K562 (cell line): Measurements from ENCODE around the gene PRKAR1B. TPM values are rescaled to one million over a fixed set of nuclear protein-coding genes. Genes with fewer than 3 reads are reported as not detected.
A peak's percentile ranks its signal among the peaks of the same experiment; 100 is the strongest.

ENCODE experiments used
- ARID3B ChIP-seq: fragments of 250-450 bp; sonication (Bioruptor Pico); IDR thresholded peaks from 2 replicates; pipeline ENCODE4 v1.4.0; 2020; ENCODE audit warnings: borderline replicate concordance
- BRCA1 ChIP-seq, 2 experiments: fragments of 450-650 bp in 1 of 2; sonication (generic) in 1 of 2; formaldehyde crosslinking in 1 of 2; IDR thresholded peaks; 2 replicates each; pipeline versions ENCODE4 v1.5.0 to v1.6.1; 2017 to 2020; ENCODE audit warnings: mild to moderate bottlenecking in 1 of 2, missing genetic modification reagents in 1 of 2
- BRD9 ChIP-seq: fragments of 450-650 bp; IDR thresholded peaks from 2 replicates; pipeline ENCODE4 v1.6.1; 2018; ENCODE audit warnings: low read depth; ENCODE audit not compliant: partially characterized antibody
- BRF1 ChIP-seq: IDR thresholded peaks from 3 replicates; pipeline ENCODE4 v1.6.1; 2011; ENCODE audit warnings: borderline replicate concordance, mild to moderate bottlenecking; ENCODE audit not compliant: insufficient read length; ENCODE audit errors: extremely low read depth
- CHD1 ChIP-seq: fragments of 200-600 bp; sonication (generic); IDR thresholded peaks from one replicate; pipeline ENCODE4 v1.6.1; 2012; ENCODE audit warnings: mild to moderate bottlenecking, moderate library complexity, low read length, inconsistent platforms
- EGR1 ChIP-seq: fragments of 450-650 bp; conservative IDR thresholded peaks from 2 replicates; pipeline ENCODE4 v1.6.1; 2017; ENCODE audit warnings: mild to moderate bottlenecking
- LARP7 ChIP-seq: fragments of 450-650 bp; IDR thresholded peaks from 2 replicates; pipeline ENCODE4 v1.6.1; 2016
- MTF1 ChIP-seq: fragments of 250-450 bp; sonication (Bioruptor Pico); IDR thresholded peaks from 2 replicates; pipeline ENCODE4 v1.9.0; 2021; ENCODE audit warnings: moderate library complexity, mild to moderate bottlenecking, inconsistent platforms, borderline replicate concordance
- POLR2A ChIP-seq: fragments of 450-650 bp; conservative IDR thresholded peaks from 2 replicates; pipeline ENCODE4 v1.6.1; 2016
- POLR2G ChIP-seq: fragments of 200-400 bp; formaldehyde crosslinking; IDR thresholded peaks from 2 replicates; pipeline ENCODE4 v1.6.1; 2017; ENCODE audit warnings: low read depth, mild to moderate bottlenecking, antibody characterized with exemption, low read length, moderate library complexity
- SMAD3 ChIP-seq: fragments of 450-650 bp; formaldehyde crosslinking; conservative IDR thresholded peaks from 2 replicates; pipeline ENCODE4 v1.4.0; 2020; ENCODE audit warnings: mild to moderate bottlenecking
- SMARCA5 ChIP-seq: fragments of 450-650 bp; IDR thresholded peaks from 2 replicates; pipeline ENCODE4 v1.6.1; 2016
- SRSF7 ChIP-seq: fragments of 200-400 bp; formaldehyde crosslinking; optimal IDR thresholded peaks from 2 replicates; pipeline ENCODE3; 2017; ENCODE audit warnings: mild to moderate bottlenecking, low read depth, low read length
- TARDBP ChIP-seq: fragments of 450-650 bp; IDR thresholded peaks from 2 replicates; pipeline ENCODE4 v1.6.1; 2016
- TEAD2 ChIP-seq: fragments of 450-650 bp; IDR thresholded peaks from 2 replicates; pipeline ENCODE4 v1.6.1; 2016; ENCODE audit warnings: missing genetic modification characterization, control low read depth, missing compliant biosample characterization
- ZNF12 ChIP-seq: sonication (generic); formaldehyde crosslinking; IDR thresholded peaks from 2 replicates; pipeline ENCODE4 v1.4.0; 2020; ENCODE audit warnings: mild to moderate bottlenecking, missing genetic modification reagents
- ZNF717 ChIP-seq: fragments of 250-450 bp; sonication (Bioruptor Pico); IDR thresholded peaks from 2 replicates; pipeline ENCODE4 v1.5.0; 2021
- polyA plus RNA-seq, 8 experiments: library from polyadenylated mRNA; depleted of rRNA in 4 of 8; stranded (reverse) in 5 of 8; unstranded in 3 of 8; fragments of >200 nt; fragmentation: Nextera tagmentation in 2 of 8; fragmentation: Illumina TruSeq in 1 of 8; extraction: Ambion mirVana in 2 of 8; extraction: Trizol in 1 of 8; gene quantifications; 2 replicates each; pipeline versions ENCODE4 v1.2.1 to v1.2.3, GENCODE V29; 2011 to 2014; ENCODE audit warnings: inconsistent platforms in 1 of 8, missing spikeins in 1 of 8
- total RNA-seq, 7 experiments: library from RNA; depleted of rRNA in 6 of 7; stranded (reverse); fragments of >200 nt in 6 of 7; fragmentation: Illumina TruSeq in 2 of 7; extraction: Trizol in 2 of 7; gene quantifications; 2 replicates each; pipeline versions ENCODE4 v1.2.1 to v1.2.3, GENCODE V29; 2011 to 2021; ENCODE audit warnings: low replicate concordance in 1 of 7
- TF ChIP-seq, protein P1 (sequence below), 2 experiments: IDR thresholded peaks; 2 replicates each; pipeline ENCODE4 v1.6.1; 2011; ENCODE audit warnings: borderline replicate concordance in 1 of 2, control low read depth in 1 of 2, low read depth in 1 of 2, low read length in 1 of 2, mild to moderate bottlenecking in 1 of 2, mixed read lengths in 1 of 2, moderate library complexity in 1 of 2; ENCODE audit not compliant: insufficient read depth in 1 of 2, insufficient read length in 1 of 2, poor library complexity in 1 of 2, severe bottlenecking in 1 of 2; ENCODE audit errors: extremely low read depth in 1 of 2
- TF ChIP-seq, protein P2 (sequence below): fragments of 450-650 bp; formaldehyde crosslinking; IDR thresholded peaks from 2 replicates; pipeline ENCODE4 v1.4.0; 2020; ENCODE audit warnings: mild to moderate bottlenecking
- TF ChIP-seq, protein P3 (sequence below): fragments of 450-650 bp; formaldehyde crosslinking; IDR thresholded peaks from 2 replicates; pipeline ENCODE4 v1.4.0; 2022; ENCODE audit warnings: missing genetic modification characterization
- TF ChIP-seq, protein P4 (sequence below), 2 experiments: fragments of 450-650 bp in 1 of 2; IDR thresholded peaks; 2 replicates each; pipeline ENCODE4 v1.6.1; 2011 to 2017; ENCODE audit warnings: low read depth in 2 of 2, antibody characterized with exemption in 1 of 2, borderline replicate concordance in 1 of 2, low read length in 1 of 2, mild to moderate bottlenecking in 1 of 2, mixed read lengths in 1 of 2; ENCODE audit not compliant: control insufficient read depth in 1 of 2

The PRKAR1B gene
- total and polyA plus RNA-seq, 9 of the 15 experiments (the other 6 are each of a cell fraction or from before 2014, with no cell fraction given), result 0.99 to 30.5 (median 12.7) TPM

- TF ChIP-seq, protein P1, sequence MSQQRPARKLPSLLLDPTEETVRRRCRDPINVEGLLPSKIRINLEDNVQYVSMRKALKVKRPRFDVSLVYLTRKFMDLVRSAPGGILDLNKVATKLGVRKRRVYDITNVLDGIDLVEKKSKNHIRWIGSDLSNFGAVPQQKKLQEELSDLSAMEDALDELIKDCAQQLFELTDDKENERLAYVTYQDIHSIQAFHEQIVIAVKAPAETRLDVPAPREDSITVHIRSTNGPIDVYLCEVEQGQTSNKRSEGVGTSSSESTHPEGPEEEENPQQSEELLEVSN (IDR thresholded peaks at IDR 0.05; ENCODE audit: borderline replicate concordance in 1 of 2, extremely low read depth in 1 of 2, insufficient read depth in 1 of 2, insufficient read length in 1 of 2, low read depth in 1 of 2, low read length in 1 of 2, poor library complexity in 1 of 2, severe bottlenecking in 1 of 2), result no peak
- TF ChIP-seq TARDBP (no peak), BRCA1 (IDR thresholded peaks at IDR 0.05) (no peak), BRCA1 (CRISPR knock-in tag; IDR thresholded peaks at IDR 0.05) (no peak), ARID3B (CRISPR knock-in tag) (no peak), TEAD2 (tag) (no peak), BRF1 (no peak), EGR1 (peak; percentile 47), ZNF717 (CRISPR knock-in tag) (no peak), SMAD3 (CRISPR knock-in tag) (no peak), SRSF7 (no peak), POLR2A (no peak), SMARCA5 (no peak), LARP7 (no peak), POLR2G (peak; percentile 57), BRD9 (no peak), CHD1 (no peak), ZNF12 (no peak), MTF1 (CRISPR knock-in tag) (no peak)
- TF ChIP-seq, protein P2, sequence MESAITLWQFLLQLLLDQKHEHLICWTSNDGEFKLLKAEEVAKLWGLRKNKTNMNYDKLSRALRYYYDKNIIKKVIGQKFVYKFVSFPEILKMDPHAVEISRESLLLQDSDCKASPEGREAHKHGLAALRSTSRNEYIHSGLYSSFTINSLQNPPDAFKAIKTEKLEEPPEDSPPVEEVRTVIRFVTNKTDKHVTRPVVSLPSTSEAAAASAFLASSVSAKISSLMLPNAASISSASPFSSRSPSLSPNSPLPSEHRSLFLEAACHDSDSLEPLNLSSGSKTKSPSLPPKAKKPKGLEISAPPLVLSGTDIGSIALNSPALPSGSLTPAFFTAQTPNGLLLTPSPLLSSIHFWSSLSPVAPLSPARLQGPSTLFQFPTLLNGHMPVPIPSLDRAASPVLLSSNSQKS (CRISPR knock-in tag), result no peak
- TF ChIP-seq, protein P3, sequence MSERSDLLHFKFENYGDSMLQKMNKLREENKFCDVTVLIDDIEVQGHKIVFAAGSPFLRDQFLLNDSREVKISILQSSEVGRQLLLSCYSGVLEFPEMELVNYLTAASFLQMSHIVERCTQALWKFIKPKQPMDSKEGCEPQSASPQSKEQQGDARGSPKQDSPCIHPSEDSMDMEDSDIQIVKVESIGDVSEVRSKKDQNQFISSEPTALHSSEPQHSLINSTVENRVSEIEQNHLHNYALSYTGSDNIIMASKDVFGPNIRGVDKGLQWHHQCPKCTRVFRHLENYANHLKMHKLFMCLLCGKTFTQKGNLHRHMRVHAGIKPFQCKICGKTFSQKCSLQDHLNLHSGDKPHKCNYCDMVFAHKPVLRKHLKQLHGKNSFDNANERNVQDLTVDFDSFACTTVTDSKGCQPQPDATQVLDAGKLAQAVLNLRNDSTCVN, result no peak
- TF ChIP-seq, protein P4, sequence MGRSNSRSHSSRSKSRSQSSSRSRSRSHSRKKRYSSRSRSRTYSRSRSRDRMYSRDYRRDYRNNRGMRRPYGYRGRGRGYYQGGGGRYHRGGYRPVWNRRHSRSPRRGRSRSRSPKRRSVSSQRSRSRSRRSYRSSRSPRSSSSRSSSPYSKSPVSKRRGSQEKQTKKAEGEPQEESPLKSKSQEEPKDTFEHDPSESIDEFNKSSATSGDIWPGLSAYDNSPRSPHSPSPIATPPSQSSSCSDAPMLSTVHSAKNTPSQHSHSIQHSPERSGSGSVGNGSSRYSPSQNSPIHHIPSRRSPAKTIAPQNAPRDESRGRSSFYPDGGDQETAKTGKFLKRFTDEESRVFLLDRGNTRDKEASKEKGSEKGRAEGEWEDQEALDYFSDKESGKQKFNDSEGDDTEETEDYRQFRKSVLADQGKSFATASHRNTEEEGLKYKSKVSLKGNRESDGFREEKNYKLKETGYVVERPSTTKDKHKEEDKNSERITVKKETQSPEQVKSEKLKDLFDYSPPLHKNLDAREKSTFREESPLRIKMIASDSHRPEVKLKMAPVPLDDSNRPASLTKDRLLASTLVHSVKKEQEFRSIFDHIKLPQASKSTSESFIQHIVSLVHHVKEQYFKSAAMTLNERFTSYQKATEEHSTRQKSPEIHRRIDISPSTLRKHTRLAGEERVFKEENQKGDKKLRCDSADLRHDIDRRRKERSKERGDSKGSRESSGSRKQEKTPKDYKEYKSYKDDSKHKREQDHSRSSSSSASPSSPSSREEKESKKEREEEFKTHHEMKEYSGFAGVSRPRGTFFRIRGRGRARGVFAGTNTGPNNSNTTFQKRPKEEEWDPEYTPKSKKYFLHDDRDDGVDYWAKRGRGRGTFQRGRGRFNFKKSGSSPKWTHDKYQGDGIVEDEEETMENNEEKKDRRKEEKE (IDR thresholded peaks at IDR 0.05; ENCODE audit: borderline replicate concordance in 1 of 2, control insufficient read depth in 1 of 2, low read depth in 2 of 2, low read length in 1 of 2), result no peak
Observed at GRCh38 chr7:601595-602340, 125.3 kb downstream of the PRKAR1B start (continued).
